ENCODE measurements around the gene LMX1A.

The LMX1A gene

GRCh38 chr1:165325460-165326203, 30.9 kb downstream of the LMX1A start:
- no peak for DNase-seq (ENCODE audit: low read depth)

DNA sequence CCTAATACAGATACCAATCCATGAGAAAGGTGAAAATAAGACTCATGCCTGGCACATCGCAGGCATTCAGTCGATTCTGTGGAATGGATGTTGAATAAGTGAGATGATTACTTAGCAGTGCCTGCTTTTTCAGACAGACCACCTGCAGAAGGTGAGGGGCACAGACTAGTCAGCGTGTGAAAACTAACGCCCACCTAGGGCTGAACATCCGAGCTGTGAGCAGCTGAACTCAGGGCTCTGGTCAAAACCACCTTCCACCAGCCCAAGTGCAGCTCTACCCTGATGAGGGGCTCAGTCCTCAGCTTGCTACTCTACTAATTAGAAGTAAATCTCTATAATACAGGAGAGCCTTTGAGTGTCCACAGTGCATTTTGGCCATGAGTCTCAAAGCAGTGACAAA, 32.5 kb downstream of the LMX1A start:
- no peak for DNase-seq (ENCODE audit: low read depth)

GRCh38 chr1:165317612-165318011, 38.9 kb downstream of the LMX1A start:
- DNase-seq (ENCODE audit: low read depth) = no peak

DNA sequence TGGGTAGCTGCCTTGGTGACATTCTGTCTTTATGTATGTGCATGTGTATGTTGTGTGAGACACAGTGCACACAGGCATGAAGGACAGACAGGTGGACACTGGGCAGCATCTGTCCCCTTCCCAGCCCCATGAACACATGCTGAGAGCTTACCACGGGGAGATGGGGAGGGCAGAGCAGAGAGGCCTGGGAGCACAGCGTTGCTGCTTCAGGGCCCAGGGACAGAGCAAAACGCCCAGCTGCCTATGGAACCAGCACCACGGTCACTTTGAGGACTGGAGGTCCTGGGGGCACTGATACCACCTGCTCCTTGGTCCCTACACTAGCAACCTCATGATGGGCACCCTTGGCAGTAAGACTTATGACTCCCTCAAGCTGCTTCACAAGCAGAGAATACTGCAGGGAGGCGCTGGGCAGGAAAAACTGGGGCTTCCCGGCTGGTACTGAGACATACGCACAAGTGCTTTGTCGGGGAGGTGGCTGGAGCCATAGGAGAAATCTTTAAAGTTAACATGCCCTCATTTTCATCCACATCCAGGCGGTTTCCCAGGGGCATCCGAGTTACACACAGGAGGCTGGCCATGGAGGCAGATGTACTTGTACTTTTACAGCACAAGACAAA, 40.3 kb downstream of the LMX1A start:
- no peak for DNase-seq (ENCODE audit: low read depth)

- DNase-seq (ENCODE audit: low read depth) = no peak
Measured at GRCh38 chr1:165315481-165315880, 41.0 kb downstream of the LMX1A start.

- no peak for DNase-seq (ENCODE audit: low read depth)
Measured at GRCh38 chr1:165313903-165314302, 42.6 kb downstream of the LMX1A start.

DNA sequence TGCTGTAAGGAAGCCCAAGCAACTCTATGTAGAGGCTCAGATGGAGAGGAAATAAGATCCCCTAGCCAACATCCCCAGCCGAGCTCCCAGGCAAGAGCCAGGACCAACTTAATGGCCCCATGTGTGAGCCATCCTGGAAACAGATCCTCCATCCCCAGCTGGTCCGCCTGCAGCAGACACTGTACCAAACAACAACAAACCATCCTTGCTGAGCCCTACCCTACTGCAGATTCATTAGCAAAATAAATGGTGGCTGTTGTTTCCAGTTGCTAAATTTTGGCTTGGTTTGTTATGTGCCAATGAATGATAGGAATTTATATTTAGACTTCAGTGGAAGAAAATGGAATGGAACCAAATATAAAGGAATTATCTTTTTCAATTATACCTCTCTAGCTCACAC, 43.9 kb downstream of the LMX1A start:
- DNase-seq (ENCODE audit: low read depth) = no peak

DNA sequence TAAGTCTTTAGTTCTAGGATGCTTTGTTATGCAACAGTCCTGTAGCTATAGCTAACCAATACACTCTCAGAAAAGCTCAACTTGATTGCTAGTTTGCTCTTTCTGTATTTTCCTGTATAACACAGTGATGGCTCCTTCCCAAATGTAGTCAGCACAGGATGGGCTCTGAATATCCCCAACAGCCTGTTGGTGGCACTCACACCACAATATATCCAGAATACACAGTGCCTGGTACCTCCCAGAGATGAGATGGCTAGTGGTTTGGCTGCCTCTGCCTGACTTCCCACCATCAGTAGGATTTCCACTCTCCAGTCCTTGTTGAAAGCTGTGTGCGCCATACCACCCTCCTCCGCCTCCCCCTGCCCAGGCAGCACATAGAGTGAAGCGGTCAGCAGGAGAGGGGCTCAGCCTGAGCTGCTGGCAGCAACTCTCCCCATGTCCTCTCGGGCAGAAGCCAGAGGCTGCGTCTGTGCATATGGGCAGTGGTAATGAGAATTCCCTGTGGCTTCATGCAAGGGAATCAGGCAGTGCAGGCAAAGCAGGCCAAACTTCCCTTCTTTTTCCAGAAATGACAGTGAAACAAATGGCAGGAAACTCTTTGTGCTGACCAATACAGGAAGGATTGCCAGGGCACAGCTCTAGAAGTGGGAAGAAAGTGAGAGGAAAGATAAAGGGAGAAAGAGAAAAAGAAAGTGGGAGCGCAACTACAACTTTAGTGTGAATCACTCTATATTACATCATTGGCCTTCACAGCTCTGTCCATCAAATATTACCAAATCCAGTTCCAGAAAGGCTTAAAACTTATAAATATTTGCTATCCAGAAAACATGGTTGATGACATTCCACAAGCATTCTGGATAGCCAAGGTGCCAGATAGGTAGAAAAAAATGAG, 49.7 kb downstream of the LMX1A start:
- no peak for DNase-seq (ENCODE audit: low read depth)

- DNase-seq (ENCODE audit: low read depth) = no peak
Measured at GRCh38 chr1:165303386-165303785, 53.1 kb downstream of the LMX1A start.

DNA sequence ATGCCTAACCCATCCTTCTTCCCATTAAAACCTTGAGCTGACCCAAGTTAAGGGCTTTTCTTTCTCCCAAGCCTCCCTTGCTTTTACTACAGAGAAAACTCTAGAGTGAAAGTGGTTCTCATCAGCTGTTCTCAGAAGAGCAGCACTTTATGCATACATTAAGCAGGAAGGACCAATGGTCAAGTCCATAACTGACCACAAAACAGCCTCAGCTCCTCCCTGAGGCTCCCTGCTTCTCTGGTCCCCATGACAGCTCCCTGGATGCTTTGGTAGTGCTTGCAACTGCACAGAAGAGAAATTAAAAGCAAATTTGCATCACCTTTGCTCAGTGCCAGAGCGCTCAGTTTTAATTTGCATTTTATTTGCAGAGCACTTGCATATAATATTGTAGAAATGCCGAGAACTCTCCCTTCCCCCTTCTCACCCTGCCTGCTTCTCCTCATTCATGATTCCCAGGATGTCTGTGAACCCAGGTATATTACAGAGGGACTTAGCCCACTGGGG, 56.1 kb downstream of the LMX1A start:
- DNase-seq (ENCODE audit: low read depth) = no peak

GRCh38 chr1:165298203-165298820, 58.2 kb downstream of the LMX1A start:
- no peak for DNase-seq (ENCODE audit: low read depth)

- DNase-seq (ENCODE audit: low read depth) = no peak
Measured at GRCh38 chr1:165296205-165296604, 60.3 kb downstream of the LMX1A start.

- no peak for DNase-seq (ENCODE audit: low read depth)
Measured at GRCh38 chr1:165290148-165290547, 66.4 kb downstream of the LMX1A start.

- DNase-seq (ENCODE audit: low read depth) = no peak
Measured at GRCh38 chr1:165289556-165289955, 67.0 kb downstream of the LMX1A start.

- no peak for DNase-seq (ENCODE audit: low read depth)
Measured at GRCh38 chr1:165288350-165289120, 68.0 kb downstream of the LMX1A start.

GRCh38 chr1:165287781-165288180, 68.7 kb downstream of the LMX1A start:
- DNase-seq (ENCODE audit: low read depth) = no peak

DNA sequence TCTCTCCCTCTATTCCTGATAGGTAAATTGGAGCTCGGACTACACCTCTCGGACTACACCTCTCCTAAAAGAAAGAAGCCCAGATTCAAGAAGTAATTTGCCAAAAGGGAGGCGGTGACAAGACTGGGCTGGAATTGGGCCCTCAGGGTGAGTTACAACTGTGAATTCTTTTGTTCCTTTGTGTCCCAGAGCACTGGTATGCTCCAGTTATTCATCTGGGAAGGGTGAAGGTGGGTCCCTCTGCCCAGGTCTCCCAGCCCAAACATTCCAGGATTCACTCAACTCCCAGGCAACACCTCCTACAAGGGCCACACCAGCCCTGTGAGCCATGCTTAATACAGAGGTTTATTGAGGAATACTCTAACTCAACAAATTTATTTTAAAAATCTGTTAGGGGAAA, 69.2 kb downstream of the LMX1A start:
- DNase-seq (ENCODE audit: low read depth) = no peak

GRCh38 chr1:165284454-165284853, 72.1 kb downstream of the LMX1A start:
- DNase-seq (ENCODE audit: low read depth) = no peak

DNA sequence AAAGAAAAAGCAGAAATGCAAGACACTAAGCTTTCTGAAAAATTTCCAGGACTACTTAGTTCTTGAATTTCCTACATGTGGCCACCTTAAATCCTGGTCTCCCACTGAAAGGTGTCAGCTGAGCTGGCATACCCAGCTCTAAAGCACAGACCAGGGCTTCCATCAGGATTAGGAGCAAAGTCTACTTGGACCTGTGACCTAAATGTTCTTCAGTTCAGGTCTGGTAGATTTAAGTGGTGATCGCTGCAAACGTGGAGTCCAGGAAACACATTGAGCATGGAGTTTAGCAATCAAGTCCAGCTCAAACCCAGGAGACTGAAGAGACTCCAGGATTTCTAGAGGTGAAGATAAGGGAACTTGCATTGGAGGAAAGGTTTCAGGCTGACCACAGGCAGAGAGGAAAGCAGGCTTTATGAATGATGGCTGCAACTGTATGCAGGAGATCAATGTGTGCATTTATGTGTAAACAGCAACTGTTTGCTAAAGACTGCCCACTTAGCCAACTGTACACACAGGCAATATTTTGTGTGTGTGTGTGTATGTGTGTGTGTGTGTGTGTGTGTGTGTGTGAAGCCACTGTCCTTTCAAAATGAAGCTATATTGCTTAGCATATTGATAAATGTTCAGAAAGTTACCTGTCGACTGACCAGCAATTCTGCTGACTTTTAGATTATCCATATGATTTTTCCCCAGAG, 75.2 kb downstream of the LMX1A start:
- no peak for DNase-seq (ENCODE audit: low read depth)

DNA sequence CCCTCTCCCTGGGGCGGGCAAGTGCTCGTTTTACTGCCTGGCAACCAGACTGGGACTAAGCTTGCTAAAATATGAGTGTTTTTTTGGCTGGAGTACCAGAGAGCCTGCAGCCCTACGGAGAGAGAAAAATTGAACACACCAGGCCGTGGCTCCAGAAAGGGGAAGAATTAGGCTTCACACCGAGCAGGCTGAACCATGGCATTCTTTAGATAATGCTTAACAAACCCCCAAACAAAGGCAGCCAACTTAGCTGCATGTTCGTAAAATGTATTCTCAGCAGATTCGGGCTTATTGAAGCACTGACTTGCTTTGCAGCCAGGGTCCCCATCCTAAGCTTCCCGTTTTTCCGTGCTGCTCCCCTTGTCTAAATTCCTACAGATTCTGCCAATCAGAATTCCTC, 76.6 kb downstream of the LMX1A start:
- no peak for DNase-seq (ENCODE audit: low read depth)

- DNase-seq (ENCODE audit: low read depth) = no peak
Measured at GRCh38 chr1:165276314-165276713, 80.2 kb downstream of the LMX1A start.
